Activated naive CD4-positive, alpha-beta T cell treated with anti-CD3 and anti-CD28 coated beads, Interleukin-2, amount 50 U/mL, for 72 hours (primary cell): ENCODE data around the gene IL20. TPM values are rescaled to one million over a fixed set of nuclear protein-coding genes. Genes with fewer than 3 reads are reported as not detected.

ENCODE experiments used
- ATAC-seq, 2 donors: fragments of 150-1000 bp; cut with Tn5 transposase; 2 replicates each; pipeline ENCODE4 v1.10.0; 2021; ENCODE audit warnings: mild to moderate bottlenecking in 2 of 2, moderate library complexity in 2 of 2
- DNase-seq, 2 donors: peaks; one replicate each; pipeline ENCODE4 v3.0.0; 2021 to 2022; ENCODE audit warnings: low spot score in 2 of 2
- H3K27ac Mint-ChIP-seq, 2 donors: one replicate each; pipeline ENCODE4 v1.8.0; 2022; ENCODE audit warnings: mild to moderate bottlenecking in 2 of 2, mixed read lengths in 2 of 2
- H3K36me3 Mint-ChIP-seq, 2 donors: one replicate each; pipeline ENCODE4 v1.8.0; 2022; ENCODE audit warnings: mixed read lengths in 2 of 2
- H3K9me3 Mint-ChIP-seq, 2 donors: one replicate each; pipeline ENCODE4 v1.8.0; 2022; ENCODE audit warnings: mixed read lengths in 2 of 2
- total RNA-seq, 2 donors: library from RNA; stranded (reverse); gene quantifications; one replicate each; pipeline ENCODE4 v1.2.3, GENCODE V29; 2022

Gene IL20, protein sequence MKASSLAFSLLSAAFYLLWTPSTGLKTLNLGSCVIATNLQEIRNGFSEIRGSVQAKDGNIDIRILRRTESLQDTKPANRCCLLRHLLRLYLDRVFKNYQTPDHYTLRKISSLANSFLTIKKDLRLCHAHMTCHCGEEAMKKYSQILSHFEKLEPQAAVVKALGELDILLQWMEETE
- total RNA-seq: not detected

DNA sequence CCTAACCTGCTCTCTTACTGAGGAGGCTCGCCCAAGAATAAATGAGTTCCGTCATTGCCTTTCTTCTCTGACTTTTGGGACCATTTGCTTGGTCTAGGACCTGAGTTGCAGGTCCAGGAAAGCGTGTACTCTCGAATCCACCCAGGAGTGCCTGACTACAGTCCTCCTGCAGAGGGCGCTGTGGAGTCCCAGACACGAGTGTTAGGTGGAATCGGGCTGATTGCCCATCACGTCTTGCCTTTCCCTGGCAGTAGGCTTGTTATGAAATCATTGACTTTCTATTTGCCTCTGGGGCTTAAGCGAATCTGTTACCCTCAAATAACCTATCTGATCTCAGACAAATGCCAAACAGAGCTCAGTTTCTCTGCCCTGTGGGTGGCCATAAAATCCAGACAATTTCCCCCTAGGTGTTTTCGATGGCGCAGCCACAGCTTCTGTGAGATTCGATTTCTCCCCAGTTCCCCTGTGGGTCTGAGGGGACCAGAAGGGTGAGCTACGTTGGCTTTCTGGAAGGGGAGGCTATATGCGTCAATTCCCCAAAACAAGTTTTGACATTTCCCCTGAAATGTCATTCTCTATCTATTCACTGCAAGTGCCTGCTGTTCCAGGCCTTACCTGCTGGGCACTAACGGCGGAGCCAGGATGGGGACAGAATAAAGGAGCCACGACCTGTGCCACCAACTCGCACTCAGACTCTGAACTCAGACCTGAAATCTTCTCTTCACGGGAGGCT, at the start of gene IL20:
IL20 (plus strand) TSS at position 685 of the 733 bp plus-strand sequence. CDS start 230 bp downstream, outside the sequence.
- Mint-ChIP-seq H3K9me3 (no peaks in the 10 kb centered on the region), H3K27ac (no peak within 1 kb of the TSS), H3K36me3 (no peaks in the 10 kb centered on the region)
- ATAC-seq (peak; percentile 89 to 91), DNase-seq (peak; percentile 76 to 96)

DNA sequence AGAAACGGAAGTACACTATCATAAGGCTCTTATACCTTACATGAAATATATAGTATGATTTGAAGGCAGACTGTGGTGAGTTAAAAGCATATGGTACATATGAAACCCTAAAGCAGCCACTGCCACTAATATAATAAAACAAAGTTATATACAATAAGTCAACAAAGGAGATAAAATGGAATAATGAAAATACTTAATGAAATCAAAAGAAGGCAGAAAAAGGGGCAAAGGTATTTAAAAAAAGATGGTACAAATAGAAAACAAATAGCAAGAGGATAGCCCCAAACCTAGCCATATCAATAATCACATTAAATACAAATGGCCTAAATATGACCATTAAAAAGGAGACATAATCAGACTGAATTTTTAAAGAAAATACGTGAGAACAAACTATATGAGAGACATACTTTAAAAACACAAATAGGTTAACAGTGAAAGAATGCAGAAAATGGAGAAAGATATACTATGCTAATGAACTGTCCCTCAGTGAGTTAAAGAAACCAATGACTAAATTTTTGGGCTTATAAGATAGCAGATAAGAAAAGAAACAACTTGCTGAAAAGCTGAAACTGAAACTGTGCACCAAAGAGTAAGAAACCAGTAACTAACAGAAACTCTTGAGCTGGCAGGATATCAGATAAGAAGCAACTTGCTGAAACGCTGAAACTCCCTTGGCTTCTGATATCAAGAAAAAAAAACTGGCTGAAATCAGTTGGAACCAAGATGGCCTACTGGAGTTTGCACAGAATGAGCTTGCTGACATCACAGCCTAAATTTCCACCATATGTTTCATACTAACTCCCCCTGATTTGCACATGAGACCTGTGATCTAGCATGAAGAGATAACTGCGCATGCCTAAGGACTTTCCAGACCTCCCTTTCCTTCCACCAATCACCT, 48.8 kb upstream of the IL20 start:
- Mint-ChIP-seq H3K36me3 (peaks cover 12 to 24% of the 10 kb centered on the region in 2 donors), H3K9me3 (peaks cover 7 to 15% of the 10 kb centered on the region in 2 donors), H3K27ac (peak overlapping the region; percentile 46 to 59)
- ATAC-seq (peak; percentile 93 to 97), DNase-seq (no peak)

DNA sequence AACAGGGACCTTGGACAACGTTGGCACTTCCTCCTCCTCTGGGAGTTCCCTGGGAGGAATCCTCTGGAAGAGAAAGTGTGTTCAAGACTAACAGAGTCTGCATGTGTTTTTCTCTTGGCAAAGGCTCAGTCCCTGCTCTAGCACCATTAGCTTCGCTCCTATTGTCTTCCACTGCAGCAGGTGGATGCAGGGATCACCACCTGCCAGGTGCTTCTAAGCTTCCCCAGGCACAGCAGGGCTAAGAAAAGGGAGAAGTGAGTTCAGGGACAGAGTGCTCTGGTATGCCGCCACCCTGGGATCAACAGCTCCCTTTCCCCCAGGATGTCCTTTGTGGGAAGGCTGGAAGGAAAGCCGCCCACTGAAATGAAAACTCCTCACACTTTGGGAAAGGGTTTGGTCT, 43.9 kb upstream of the IL20 start:
- ATAC-seq: no peak
- H3K36me3 Mint-ChIP-seq: no peaks in the 10 kb centered on the region
- DNase-seq: no peak
- no peaks in the 10 kb centered on the region for H3K9me3 Mint-ChIP-seq
- no peak overlapping the region for H3K27ac Mint-ChIP-seq

DNA sequence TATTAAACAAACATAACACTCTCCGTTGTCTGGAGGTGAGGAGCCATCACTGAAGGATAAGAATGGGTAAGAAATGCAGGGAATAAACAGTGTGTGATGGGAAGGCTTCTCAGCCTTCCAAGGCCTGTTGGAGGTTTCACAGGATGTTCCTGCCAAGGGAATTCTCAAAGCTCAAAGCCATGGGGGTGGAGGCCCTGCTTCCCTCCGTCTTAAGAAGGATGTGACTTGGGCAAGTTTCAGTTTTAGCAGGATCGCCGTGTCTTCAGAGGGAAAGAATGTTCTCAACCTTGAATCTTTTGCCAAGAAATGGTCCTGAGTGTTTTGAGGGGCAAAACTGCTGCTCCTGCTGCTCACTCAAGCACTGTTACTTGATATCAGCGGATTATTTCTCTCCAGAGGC, 41.7 kb upstream of the IL20 start:
- ATAC-seq (no peak), DNase-seq (no peak)
- H3K27ac Mint-ChIP-seq: no peak overlapping the region
- no peaks in the 10 kb centered on the region for H3K9me3 Mint-ChIP-seq
- H3K36me3 Mint-ChIP-seq: no peaks in the 10 kb centered on the region

DNA sequence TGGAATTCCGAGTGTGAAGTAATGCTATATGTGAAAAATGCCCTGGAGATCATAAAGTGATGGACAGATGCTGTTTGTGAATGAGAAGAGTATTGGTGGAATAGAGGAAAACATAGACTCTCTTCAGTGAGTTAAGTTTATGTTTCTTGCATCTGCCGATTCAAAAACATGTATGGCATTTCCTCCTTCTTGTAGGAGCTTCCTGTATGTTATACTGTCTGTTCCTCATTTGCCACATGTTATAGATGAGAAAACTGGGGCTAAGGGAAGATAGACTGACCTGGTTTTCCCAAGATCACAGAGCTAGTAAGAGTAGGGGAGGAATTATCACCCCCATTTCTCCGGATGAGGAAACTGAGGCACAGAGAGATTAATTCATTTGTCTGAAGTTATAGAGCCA, 41.1 kb upstream of the IL20 start:
- H3K27ac Mint-ChIP-seq: no peak overlapping the region
- no peaks in the 10 kb centered on the region for H3K36me3 Mint-ChIP-seq
- ATAC-seq: no peak
- no peaks in the 10 kb centered on the region for H3K9me3 Mint-ChIP-seq
- DNase-seq: no peak

DNA sequence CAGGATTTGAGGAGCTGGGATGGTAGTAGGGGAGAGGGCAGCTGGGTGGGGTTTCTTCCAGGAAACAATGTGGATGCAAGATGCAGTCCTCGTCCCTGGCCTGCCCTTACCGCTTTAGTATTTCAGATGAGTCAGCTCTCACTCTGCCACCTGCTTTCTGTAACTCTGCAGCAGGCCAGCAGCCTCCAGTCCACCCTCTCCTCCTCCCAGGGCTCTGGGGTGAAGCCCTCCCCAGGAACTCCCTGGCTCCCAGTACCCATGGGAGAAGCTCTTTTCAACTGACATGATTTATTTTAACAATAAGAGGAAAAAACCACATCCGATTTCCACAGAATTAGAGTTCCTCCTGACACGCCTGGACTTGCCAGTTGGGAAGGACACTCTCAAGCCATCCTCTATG, 39.0 kb upstream of the IL20 start:
- no peak for ATAC-seq
- Mint-ChIP-seq H3K36me3 (no peaks in the 10 kb centered on the region), H3K9me3 (peaks cover 0 to 3% of the 10 kb centered on the region in 2 donors), H3K27ac (peak overlapping the region; percentile 23 to 34)
- no peak for DNase-seq

DNA sequence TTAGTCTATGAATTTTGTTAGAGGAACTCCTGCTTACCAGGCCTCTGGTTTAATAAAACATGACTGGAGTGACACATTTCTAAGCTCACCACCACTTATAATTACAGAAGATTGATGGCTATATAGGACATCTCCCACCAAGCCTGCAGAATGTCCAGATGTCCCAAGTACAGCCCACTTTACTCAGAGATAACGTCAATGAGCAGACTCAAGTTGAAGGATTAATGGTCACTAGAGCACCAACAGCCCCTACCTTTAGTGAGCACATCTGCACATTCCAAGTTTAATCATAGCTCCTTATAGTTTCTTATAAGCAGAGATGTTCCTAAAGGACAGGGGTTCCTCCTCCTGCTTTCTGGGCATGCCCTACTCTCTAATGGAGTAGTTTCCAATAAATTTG, 37.4 kb upstream of the IL20 start:
- DNase-seq (no peak), ATAC-seq (no peak)
- Mint-ChIP-seq H3K9me3 (peaks cover 0 to 3% of the 10 kb centered on the region in 2 donors), H3K27ac (no peak overlapping the region), H3K36me3 (no peaks in the 10 kb centered on the region)

DNA sequence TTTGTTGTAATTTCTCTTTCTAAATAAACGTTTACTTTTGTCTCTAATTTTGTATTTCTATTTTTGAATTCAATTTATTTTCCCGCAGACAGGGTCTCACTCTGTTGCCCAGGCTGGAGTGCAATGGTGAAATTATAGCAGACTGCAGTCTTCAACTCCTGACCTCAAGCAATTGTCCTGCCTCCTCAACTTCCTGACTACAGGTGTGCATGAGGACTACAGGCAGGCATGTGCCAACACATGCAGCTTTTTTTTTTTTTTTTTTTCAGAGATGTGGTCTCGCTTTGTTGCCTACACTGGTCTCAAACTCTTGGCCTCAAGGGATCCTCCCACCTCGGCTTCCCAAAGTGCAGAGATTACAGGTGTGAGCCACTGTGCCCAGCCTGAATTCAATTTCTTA, 36.7 kb upstream of the IL20 start:
- Mint-ChIP-seq H3K36me3 (no peaks in the 10 kb centered on the region), H3K9me3 (peaks cover 0 to 3% of the 10 kb centered on the region in 2 donors), H3K27ac (no peak overlapping the region)
- DNase-seq: no peak
- no peak for ATAC-seq

DNA sequence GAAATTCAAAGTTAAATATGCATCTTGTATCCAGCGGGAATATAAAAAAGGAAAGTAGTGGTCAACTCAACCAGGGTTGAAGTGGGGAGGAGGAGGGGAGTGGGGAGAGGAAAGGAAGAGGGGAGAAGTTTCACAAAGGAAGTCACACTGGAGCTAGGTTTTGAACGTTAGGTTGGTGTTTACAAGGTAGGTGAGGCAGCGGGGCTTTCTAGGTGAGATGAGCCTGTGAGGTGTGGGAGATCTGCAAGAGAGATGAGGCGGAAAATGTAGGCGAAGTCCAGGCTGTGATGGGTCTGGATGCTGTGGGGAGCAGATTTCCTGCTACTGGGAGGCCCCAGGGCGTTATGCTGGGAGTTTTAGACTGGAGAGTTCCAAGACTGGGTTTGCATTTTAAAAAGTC, 36.1 kb upstream of the IL20 start:
- Mint-ChIP-seq H3K36me3 (no peaks in the 10 kb centered on the region), H3K27ac (peak overlapping the region in 1 of 2 donors; percentile 84), H3K9me3 (peaks cover 0 to 3% of the 10 kb centered on the region in 2 donors)
- ATAC-seq: no peak
- no peak for DNase-seq

DNA sequence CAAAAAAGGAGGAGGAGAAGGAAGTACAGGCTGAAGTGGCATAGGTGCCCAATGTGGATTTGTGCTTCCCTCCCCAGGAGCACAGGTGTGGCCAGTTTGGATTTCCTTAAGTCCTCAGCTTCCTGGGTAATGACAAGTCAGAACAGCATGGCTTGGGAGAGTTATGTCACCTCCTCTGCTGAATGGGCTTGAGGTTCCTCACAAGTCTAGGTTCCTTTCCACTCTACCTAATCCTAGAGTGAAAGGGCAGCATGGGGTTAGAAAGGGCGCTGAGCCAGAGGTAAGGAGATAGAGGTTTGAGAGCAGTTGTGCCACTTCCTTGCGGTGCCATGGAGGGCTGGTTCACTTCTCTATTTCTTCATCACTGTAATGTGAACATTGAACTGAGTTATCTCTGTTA, 35.5 kb upstream of the IL20 start:
- Mint-ChIP-seq H3K9me3 (peaks cover 0 to 3% of the 10 kb centered on the region in 2 donors), H3K36me3 (no peaks in the 10 kb centered on the region), H3K27ac (no peak overlapping the region)
- ATAC-seq (peak in 1 of 2 donors; percentile 47), DNase-seq (no peak)

DNA sequence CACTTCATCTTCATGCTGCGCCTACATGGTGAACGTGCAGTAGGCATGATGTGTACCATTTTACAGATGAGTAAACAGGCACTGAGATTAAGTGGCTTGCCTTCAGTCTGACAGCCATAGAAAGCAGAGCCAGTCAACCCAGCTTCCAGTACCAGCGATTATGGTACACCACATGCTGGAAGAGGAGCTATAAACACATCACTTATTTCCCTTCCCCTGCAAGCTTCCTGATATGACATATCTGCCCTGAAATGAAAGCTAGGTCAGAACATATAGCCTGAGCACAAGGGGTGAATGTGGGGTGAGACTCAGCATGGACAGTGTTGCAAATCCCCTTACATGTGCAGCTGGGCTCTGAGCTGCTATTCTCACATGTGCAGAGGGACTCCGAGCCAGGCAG, 33.8 kb upstream of the IL20 start:
- no peak for ATAC-seq
- H3K36me3 Mint-ChIP-seq: no peaks in the 10 kb centered on the region
- no peak for DNase-seq
- H3K27ac Mint-ChIP-seq: no peak overlapping the region
- peaks cover 0 to 3% of the 10 kb centered on the region in 2 donors for H3K9me3 Mint-ChIP-seq

DNA sequence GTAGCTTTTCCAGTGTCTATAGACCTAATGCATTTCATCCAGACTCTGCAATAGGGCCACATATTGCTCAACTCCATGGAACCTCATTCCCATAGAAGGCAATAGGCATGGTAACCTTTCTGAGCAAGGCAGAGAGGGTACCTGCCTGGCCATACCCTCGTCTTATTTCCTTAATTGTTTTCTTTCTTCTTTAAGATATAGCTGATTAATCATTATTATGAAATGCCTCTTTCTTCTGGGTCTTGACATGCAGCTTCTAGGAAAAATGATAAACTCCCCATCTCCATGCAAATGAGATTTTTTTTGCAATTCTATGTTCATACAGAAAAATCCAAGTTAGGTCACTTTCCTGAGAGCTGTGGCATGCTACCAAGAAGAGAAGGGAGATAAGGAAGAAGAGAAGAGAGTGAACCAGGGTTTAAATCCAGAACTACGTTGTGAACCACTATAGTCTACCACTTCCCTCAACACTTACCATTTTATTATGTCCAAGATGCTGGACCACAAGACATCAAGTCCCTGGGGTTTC, 33.0 kb upstream of the IL20 start:
- H3K9me3 Mint-ChIP-seq: peaks cover 0 to 3% of the 10 kb centered on the region in 2 donors
- ATAC-seq (no peak), DNase-seq (no peak)
- no peaks in the 10 kb centered on the region for H3K36me3 Mint-ChIP-seq
- no peak overlapping the region for H3K27ac Mint-ChIP-seq

DNA sequence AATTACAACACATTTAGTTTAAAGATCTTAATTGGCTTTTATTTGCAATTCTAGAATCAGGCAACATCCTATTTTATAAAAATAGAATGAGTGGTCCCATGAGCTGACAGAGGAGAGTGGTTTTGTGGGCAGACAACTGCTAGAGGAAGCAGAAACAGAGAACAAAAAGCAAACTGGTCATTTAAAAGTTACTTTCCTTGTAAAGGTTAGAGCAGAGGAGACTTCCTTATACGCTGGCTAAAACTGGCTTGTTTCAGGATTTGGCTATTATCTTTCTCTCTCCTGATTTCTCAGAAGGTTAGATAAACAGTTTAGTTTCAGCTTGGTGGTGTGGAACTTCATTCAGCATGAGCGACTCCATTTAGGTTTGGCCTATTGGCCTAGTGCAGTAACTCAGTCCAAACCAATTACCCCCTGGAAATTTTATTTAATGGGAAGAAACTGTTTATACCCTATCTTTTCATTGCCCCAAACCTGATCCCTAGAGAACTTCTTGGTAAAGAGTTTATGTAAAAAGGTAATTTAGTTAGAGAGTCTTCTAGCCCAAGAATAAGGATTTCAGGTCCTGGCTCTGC, 32.2 kb upstream of the IL20 start:
- peaks cover 0 to 3% of the 10 kb centered on the region in 2 donors for H3K9me3 Mint-ChIP-seq
- no peak for ATAC-seq
- no peaks in the 10 kb centered on the region for H3K36me3 Mint-ChIP-seq
- no peak for DNase-seq
- no peak overlapping the region for H3K27ac Mint-ChIP-seq

DNA sequence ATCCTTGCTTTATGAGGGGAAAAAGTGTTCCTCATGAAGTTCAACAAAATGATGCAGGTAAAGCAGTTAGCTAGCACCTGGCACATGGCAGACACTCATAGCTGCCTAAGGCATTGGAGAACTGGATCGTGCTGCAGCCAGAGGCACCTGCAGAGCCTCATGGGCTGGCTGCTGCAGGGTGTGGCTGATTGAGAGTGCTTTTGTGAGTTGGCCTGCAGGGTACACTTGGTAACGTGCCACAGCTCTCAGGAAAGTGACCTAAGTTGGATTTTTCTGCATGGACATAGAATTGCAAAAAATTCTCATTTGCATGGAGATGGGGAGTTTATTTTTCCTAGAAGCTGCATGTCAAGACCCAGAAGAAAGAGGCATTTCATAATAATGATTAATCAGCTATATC, 31.6 kb upstream of the IL20 start:
- DNase-seq (no peak), ATAC-seq (no peak)
- Mint-ChIP-seq H3K9me3 (peaks cover 0 to 3% of the 10 kb centered on the region in 2 donors), H3K36me3 (no peaks in the 10 kb centered on the region), H3K27ac (no peak overlapping the region)

DNA sequence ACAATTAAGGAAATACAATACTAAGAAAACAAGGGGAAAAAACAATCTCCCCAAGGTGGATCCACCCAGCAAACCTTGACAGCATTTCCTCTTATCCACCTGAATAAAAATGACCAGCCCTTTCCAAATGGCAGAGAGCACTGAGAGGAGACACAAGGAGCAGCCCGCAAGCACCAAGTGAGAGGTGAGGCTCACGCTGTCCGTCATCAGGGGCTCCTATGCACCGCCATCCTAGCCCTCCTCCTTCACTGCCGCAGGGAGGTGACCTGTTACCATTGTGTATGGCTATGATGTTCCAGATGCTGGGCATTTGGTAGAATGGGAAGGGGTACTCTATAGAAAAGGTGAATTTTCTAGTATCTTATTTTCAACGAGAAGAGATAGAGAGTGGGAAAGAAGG, 31.2 kb upstream of the IL20 start:
- no peak overlapping the region for H3K27ac Mint-ChIP-seq
- peaks cover 0 to 3% of the 10 kb centered on the region in 2 donors for H3K9me3 Mint-ChIP-seq
- no peaks in the 10 kb centered on the region for H3K36me3 Mint-ChIP-seq
- ATAC-seq: no peak
- DNase-seq: no peak

DNA sequence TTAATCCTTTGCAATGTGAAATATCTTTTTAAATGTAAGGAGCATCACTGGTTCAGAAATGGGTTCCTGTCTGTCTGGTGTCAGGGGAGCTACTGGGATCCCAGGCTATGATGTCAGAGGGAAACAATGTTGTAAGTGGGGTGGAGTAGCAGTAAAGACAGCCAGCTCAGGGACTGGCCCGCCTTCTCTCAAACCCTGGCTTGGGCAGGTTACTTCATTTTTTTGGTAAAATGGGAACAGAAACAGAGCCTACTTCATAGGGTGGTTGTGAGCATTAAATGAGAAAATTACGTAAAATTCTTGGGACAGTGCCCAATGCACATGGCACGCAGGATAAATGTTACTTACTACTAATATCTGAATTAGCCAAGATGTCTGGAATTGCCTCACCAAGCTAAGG, 30.7 kb upstream of the IL20 start:
- Mint-ChIP-seq H3K9me3 (peaks cover 0 to 3% of the 10 kb centered on the region in 2 donors), H3K27ac (no peak overlapping the region), H3K36me3 (no peaks in the 10 kb centered on the region)
- DNase-seq: no peak
- ATAC-seq: no peak

DNA sequence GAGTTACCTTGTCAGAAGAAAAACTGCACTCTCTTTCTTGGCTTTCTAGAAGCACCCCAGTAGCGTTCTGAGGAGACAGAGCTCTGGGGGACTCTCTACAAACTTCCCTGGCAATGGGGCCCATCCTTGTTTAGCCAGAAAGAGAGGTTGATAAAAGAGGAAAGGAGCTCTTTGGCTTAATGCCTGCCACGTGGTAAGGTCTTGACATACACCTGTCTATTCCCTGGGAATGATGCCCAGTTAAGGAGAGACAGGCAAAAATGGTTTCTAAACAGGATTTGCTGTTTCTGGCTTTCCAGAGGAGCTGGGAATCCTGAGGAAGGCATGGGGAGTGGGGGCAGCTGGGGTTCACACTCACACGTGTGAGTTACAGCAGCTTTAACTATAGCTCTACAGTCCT, 30.2 kb upstream of the IL20 start:
- DNase-seq: no peak
- no peak overlapping the region for H3K27ac Mint-ChIP-seq
- ATAC-seq: no peak
- H3K36me3 Mint-ChIP-seq: no peaks in the 10 kb centered on the region
- H3K9me3 Mint-ChIP-seq: peaks cover 0 to 3% of the 10 kb centered on the region in 2 donors
